PC-3 (cell line): ENCODE results near the gene NPAT. TPM values are rescaled to one million over a fixed set of nuclear protein-coding genes. Genes with fewer than 3 reads are reported as not detected.

Experiments
- total RNA-seq: library from RNA; depleted of rRNA; stranded (reverse); fragments of >200 nt; gene quantifications from 2 replicates; pipeline ENCODE4 v1.2.3, GENCODE V29; 2014; rRNA removed

The NPAT gene
- total RNA-seq, 1 experiment from 2014 or later: 19.6 TPM

Other genes starting within 250 kb of the NPAT start
- 32.1 and 37.0 TPM in 2 replicates for gene CUL5, start 213.7 kb downstream of the NPAT start, total RNA-seq
- 180 and 212 TPM in 2 replicates for gene ACAT1, start 101.1 kb downstream of the NPAT start, total RNA-seq
- 40.2 and 55.3 TPM in 2 replicates for gene ATM, start 429 bp upstream of the NPAT start, total RNA-seq
- 0.62 and 2.7 TPM in 2 replicates for gene C11orf65, start 244.9 kb upstream of the NPAT start, total RNA-seq